Measurements from ENCODE around the gene BTBD19. TPM values are rescaled to one million over a fixed set of nuclear protein-coding genes. Genes with fewer than 3 reads are reported as not detected.
"Not testable (repeated sequence)": the region's sequence is repeated elsewhere in the genome, so short reads cannot be mapped to it uniquely, and the experiment has no call there.

BTBD19 gene
- polyA plus RNA-seq, 4 donors: 1.1 to 14.7 (median 1.7) TPM

DNA sequence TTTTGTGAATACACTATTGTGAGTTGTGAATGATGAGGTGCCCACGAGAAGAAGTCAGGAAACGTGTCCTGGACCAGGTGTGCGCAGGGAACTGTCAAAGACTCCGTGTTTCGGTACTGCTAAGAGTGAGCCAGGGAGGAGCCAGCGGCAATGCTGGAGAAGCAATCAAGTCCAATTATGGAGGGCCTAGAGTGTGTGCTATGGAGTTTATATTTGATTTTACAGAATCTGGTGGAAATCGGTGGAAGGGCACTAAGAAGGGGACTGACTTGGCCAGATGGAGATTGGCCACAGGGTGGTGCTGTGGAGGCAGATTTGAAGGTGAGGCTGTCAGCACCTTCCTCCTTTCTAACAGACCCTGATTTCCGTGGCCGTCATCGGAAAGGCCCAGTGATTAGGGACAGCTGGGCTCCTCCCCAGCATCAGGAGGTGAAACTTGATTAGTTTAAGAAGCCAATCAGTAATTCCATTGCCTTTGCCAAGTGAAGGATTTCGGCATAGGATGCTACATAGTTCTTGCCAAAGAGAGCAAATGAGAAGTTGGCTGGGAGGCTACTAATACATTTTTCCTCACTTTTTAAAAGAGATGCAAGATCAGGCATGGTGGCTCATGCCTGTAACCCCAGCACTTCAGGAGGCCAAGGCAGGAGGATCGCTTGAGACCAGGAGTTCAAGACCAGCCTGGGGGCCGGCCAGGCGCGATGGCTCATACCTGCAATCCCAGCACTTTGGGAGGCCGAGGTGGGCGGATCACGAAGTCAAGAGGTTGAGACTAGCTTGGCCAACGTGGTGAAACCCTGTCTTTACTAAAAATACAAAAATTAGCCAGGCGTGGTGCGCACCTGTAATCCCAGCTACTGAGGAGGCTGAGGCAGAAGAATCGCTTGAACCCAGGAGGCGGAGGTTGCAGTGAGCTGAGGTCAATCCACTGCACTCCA lies 27.7 kb downstream of the BTBD19 start:
- no peak for FAIRE-seq

DNA sequence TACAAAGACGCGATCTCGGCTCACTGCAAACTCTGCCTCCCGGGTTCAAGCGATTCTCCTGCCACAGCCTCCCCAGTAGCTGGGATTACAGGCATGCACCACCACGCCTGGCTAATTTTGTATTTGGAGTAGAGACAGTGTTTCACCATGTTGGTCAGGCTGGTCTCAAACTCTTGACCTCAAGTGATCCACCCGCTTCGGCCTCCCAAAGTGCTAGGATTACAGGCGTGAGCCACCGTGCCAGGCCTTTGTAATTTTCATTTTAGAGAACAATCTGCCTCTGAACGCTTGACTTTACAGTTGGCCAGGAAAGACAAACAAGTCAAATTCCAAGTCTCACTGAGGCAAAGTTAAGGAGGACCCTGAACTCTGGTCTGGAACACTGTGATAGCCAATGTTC lies 30.0 kb downstream of the BTBD19 start:
- not testable (repeated sequence) for H3K27me3 ChIP-seq (ENCODE audit: control insufficient read depth in 3 of 3, insufficient read depth in 3 of 3, low read length in 3 of 3); H3K9me3 ChIP-seq (ENCODE audit: control insufficient read depth in 2 of 2, insufficient read depth in 1 of 2, low read depth in 1 of 2, low read length in 1 of 2); FAIRE-seq; H3K4me1 ChIP-seq (ENCODE audit: control insufficient read depth in 3 of 3, insufficient read depth in 2 of 3, low read depth in 1 of 3, low read length in 2 of 3); H3K36me3 ChIP-seq (ENCODE audit: control insufficient read depth in 3 of 3, insufficient read depth in 2 of 3, low read depth in 1 of 3, low read length in 3 of 3); H3K27ac ChIP-seq (ENCODE audit: low read depth in 1 of 3, low read length in 2 of 3); DNase-seq; H3K4me3 ChIP-seq (ENCODE audit: low read depth in 1 of 3, low read length in 3 of 3)
- WGBS, 3 donors: 86 to 89% (median 88%) methylated on average over 11 of the region's 11 CpGs

More for the DNA sequence above, 27.7 kb downstream of the BTBD19 start:
- Histone ChIP-seq H3K27me3 (ENCODE audit: control insufficient read depth in 3 of 3, insufficient read depth in 3 of 3, low read length in 3 of 3) (no peaks in the 10 kb centered on the region), H3K9me3 (ENCODE audit: control insufficient read depth in 2 of 2, insufficient read depth in 1 of 2, low read depth in 1 of 2, low read length in 1 of 2) (no peaks in the 10 kb centered on the region), H3K36me3 (ENCODE audit: control insufficient read depth in 3 of 3, insufficient read depth in 2 of 3, low read depth in 1 of 3, low read length in 3 of 3) (peaks cover 0 to 12% (median 0%) of the 10 kb centered on the region in 3 donors), H3K4me3 (ENCODE audit: low read depth in 1 of 3, low read length in 3 of 3) (no peak overlapping the region), H3K4me1 (ENCODE audit: control insufficient read depth in 3 of 3, insufficient read depth in 2 of 3, low read depth in 1 of 3, low read length in 2 of 3) (peaks cover 0 to 17% (median 0%) of the 10 kb centered on the region in 3 donors), H3K27ac (ENCODE audit: low read depth in 1 of 3, low read length in 2 of 3) (no peak overlapping the region)
- peak; percentile 78 to 90 for DNase-seq
- WGBS, 3 donors: 65 to 67% (median 65%) methylated on average over 23 of the region's 23 CpGs

DNA sequence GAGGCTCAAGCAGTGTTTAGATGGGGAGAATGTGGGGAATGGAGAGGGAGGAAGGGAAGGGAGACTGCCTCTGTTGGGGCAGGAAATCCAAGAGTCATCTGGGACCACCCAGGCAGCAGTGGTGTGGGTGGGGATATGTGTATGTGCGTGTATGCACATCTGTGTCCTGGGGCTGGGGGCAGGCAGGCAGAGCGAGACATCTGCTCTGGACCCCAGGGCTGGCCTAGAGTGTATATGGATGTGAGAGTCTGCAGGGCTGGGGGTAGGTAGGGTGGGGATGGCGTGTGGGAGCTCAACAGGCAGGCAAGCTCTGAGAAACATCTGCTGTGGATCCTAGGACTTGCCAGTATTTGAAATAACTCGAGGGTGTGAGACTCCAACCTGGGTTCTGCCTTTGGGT lies 31.3 kb downstream of the BTBD19 start:
- 70 to 76% (median 70%) methylated on average over 4 of the region's 4 CpGs for WGBS, 3 donors
- no peak overlapping the region for H3K4me3 ChIP-seq (ENCODE audit: low read depth in 1 of 3, low read length in 3 of 3)
- H3K9me3 ChIP-seq (ENCODE audit: control insufficient read depth in 2 of 2, insufficient read depth in 1 of 2, low read depth in 1 of 2, low read length in 1 of 2): no peaks in the 10 kb centered on the region
- H3K27ac ChIP-seq (ENCODE audit: low read depth in 1 of 3, low read length in 2 of 3): no peak overlapping the region
- peaks cover 0 to 3% (median 0%) of the 10 kb centered on the region in 3 donors for H3K27me3 ChIP-seq (ENCODE audit: control insufficient read depth in 3 of 3, insufficient read depth in 3 of 3, low read length in 3 of 3)
- peaks cover 0 to 7% (median 0%) of the 10 kb centered on the region in 3 donors for H3K4me1 ChIP-seq (ENCODE audit: control insufficient read depth in 3 of 3, insufficient read depth in 2 of 3, low read depth in 1 of 3, low read length in 2 of 3)
- DNase-seq (no peak), FAIRE-seq (no peak)
- peaks cover 0 to 2% (median 0%) of the 10 kb centered on the region in 3 donors for H3K36me3 ChIP-seq (ENCODE audit: control insufficient read depth in 3 of 3, insufficient read depth in 2 of 3, low read depth in 1 of 3, low read length in 3 of 3)

DNA sequence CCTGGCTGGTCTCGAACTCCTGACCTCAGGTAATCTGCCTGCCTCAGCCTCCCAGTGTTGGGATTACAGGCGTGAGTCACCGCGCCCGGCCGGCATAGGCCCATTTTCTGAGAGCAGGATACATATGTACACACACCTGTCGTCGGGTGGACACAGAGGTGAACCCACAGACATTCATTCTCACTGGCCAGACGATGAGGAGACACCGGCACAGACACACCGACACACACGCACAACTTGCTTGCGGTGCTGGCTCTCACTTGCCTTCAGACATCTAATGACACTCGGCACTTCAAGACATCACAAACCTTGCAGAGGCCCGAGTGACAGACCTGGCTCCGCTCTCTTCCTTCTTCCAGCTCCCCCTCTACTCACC lies 34.2 kb downstream of the BTBD19 start:
- H3K4me1 ChIP-seq (ENCODE audit: control insufficient read depth in 3 of 3, insufficient read depth in 2 of 3, low read depth in 1 of 3, low read length in 2 of 3): peaks cover 0 to 4% (median 0%) of the 10 kb centered on the region in 3 donors
- no peaks in the 10 kb centered on the region for H3K9me3 ChIP-seq (ENCODE audit: control insufficient read depth in 2 of 2, insufficient read depth in 1 of 2, low read depth in 1 of 2, low read length in 1 of 2)
- H3K27me3 ChIP-seq (ENCODE audit: control insufficient read depth in 3 of 3, insufficient read depth in 3 of 3, low read length in 3 of 3): peaks cover 0 to 3% (median 0%) of the 10 kb centered on the region in 3 donors
- peak overlapping the region in 2 of 3 donors; percentile 46 to 71 for H3K4me3 ChIP-seq (ENCODE audit: low read depth in 1 of 3, low read length in 3 of 3)
- DNase-seq (no peak), FAIRE-seq (no peak)
- 38 to 60% (median 55%) methylated on average over 16 of the region's 16 CpGs for WGBS, 3 donors
- H3K27ac ChIP-seq (ENCODE audit: low read depth in 1 of 3, low read length in 2 of 3): no peak overlapping the region
- peaks cover 0 to 5% (median 0%) of the 10 kb centered on the region in 3 donors for H3K36me3 ChIP-seq (ENCODE audit: control insufficient read depth in 3 of 3, insufficient read depth in 2 of 3, low read depth in 1 of 3, low read length in 3 of 3)

DNA sequence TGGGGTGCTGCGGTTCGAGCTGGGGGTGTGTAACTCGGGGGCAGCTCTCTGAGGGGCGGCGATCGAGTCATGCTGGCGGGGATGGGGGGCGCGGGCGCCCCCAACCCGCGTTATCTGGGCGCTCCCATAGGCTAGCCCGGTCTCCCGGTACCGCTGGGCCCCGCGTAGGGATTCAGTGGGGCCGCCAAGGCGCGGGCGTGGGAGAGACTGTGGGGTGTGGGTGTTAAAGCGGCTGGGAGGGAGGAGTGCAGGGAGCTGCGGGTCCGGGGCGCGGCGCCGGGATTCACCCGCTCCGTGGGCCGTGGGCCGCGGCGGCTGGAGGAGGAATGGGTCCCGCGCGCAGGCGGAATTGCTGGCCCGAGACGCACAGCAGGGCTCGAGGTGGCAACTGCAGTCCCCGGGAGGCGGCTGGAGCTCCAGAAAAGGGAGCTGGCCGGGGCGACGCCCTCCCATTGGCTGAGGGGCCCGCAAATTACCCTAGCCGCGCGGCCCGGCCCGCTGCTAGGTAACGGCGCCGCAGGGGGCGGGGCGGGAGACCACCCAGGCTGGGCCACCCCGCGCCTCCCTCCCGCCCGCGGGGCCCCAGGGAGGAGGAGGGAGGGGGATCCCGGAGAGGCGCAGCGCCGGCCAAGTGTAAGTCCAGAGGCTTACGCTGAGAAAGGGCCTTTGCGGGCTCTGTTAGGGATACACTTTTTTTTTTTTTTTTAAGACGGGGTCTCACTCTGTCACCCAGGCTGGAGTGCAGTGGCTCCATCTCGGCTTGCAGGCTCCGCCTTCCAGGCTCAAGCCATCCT lies 34.7 kb downstream of the BTBD19 start, which contains the start of gene PTCH2:
Gene PTCH2, minus strand, starts transcription at position 392 of the 794 bp plus-strand sequence. Its CDS starts 321 bp downstream, at position 71.
- peak within 1 kb of the TSS in 2 of 3 donors; percentile 46 to 71 for H3K4me3 ChIP-seq (ENCODE audit: low read depth in 1 of 3, low read length in 3 of 3)
- 1 to 3% (median 1%) methylated on average over 61 to 72 of the region's 72 CpGs for WGBS, 3 donors
- peaks cover 0 to 3% (median 0%) of the 10 kb centered on the region in 3 donors for H3K27me3 ChIP-seq (ENCODE audit: control insufficient read depth in 3 of 3, insufficient read depth in 3 of 3, low read length in 3 of 3)
- DNase-seq: peak in 1 of 2 donors; percentile 79
- no peak for FAIRE-seq
- peaks cover 0 to 5% (median 0%) of the 10 kb centered on the region in 3 donors for H3K36me3 ChIP-seq (ENCODE audit: control insufficient read depth in 3 of 3, insufficient read depth in 2 of 3, low read depth in 1 of 3, low read length in 3 of 3)
- no peak within 1 kb of the TSS for H3K27ac ChIP-seq (ENCODE audit: low read depth in 1 of 3, low read length in 2 of 3)
- no peaks in the 10 kb centered on the region for H3K9me3 ChIP-seq (ENCODE audit: control insufficient read depth in 2 of 2, insufficient read depth in 1 of 2, low read depth in 1 of 2, low read length in 1 of 2)
- peaks cover 0 to 4% (median 0%) of the 10 kb centered on the region in 3 donors for H3K4me1 ChIP-seq (ENCODE audit: control insufficient read depth in 3 of 3, insufficient read depth in 2 of 3, low read depth in 1 of 3, low read length in 2 of 3)

DNA sequence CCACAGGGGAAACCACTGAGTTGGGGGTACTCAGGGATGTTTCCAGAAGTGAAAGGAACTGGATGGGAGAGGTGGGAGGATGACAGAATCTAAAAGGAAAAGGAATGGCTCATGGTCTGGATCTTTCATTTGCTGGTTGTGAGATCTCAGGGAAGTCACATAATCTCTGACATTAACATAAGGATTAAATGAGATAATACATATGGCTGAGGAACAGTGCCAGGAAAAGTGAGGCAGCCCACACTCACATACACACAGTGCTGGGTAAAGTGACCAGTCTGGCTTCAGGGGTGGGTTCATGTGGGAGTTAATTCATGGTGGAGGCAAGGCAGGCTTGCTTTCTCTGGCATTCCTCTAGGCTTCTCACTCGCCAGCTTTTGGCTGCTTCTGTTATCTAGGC lies 38.7 kb downstream of the BTBD19 start:
- Histone ChIP-seq H3K36me3 (ENCODE audit: control insufficient read depth in 3 of 3, insufficient read depth in 2 of 3, low read depth in 1 of 3, low read length in 3 of 3) (peaks cover 0 to 14% (median 0%) of the 10 kb centered on the region in 3 donors), H3K27me3 (ENCODE audit: control insufficient read depth in 3 of 3, insufficient read depth in 3 of 3, low read length in 3 of 3) (peaks cover 0 to 3% (median 0%) of the 10 kb centered on the region in 3 donors), H3K4me1 (ENCODE audit: control insufficient read depth in 3 of 3, insufficient read depth in 2 of 3, low read depth in 1 of 3, low read length in 2 of 3) (peaks cover 0 to 4% (median 0%) of the 10 kb centered on the region in 3 donors), H3K4me3 (ENCODE audit: low read depth in 1 of 3, low read length in 3 of 3) (no peak overlapping the region), H3K9me3 (ENCODE audit: control insufficient read depth in 2 of 2, insufficient read depth in 1 of 2, low read depth in 1 of 2, low read length in 1 of 2) (no peaks in the 10 kb centered on the region), H3K27ac (ENCODE audit: low read depth in 1 of 3, low read length in 2 of 3) (no peak overlapping the region)
- whole genome bisulfite sequencing, 3 donors: 88 to 100% (median 93%) methylated on average over 1 of the region's 1 CpG
- FAIRE-seq (no peak), DNase-seq (no peak)

DNA sequence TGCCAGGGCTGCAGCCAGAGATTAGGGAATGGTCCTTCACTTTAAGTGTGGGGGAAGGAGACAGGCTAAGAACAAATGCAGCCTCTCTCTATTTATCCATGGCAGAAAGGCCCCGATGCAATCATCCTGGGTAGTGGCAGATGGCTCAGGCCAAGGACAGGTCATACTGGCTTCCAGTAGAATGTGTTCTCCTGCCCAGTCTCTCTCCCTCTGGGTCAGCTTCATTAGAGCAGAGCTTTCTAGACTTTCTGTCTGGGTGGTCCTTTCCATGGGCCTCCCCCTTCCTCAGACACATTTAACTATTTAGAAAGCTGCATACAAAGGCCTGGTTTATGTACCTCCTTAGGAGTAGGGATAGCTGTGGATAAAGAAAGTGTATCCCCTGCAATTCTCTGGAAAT lies 39.5 kb downstream of the BTBD19 start:
- Histone ChIP-seq H3K36me3 (ENCODE audit: control insufficient read depth in 3 of 3, insufficient read depth in 2 of 3, low read depth in 1 of 3, low read length in 3 of 3) (peaks cover 0 to 16% (median 0%) of the 10 kb centered on the region in 3 donors), H3K9me3 (ENCODE audit: control insufficient read depth in 2 of 2, insufficient read depth in 1 of 2, low read depth in 1 of 2, low read length in 1 of 2) (no peaks in the 10 kb centered on the region), H3K4me1 (ENCODE audit: control insufficient read depth in 3 of 3, insufficient read depth in 2 of 3, low read depth in 1 of 3, low read length in 2 of 3) (peaks cover 0 to under 1% (median 0%) of the 10 kb centered on the region in 3 donors), H3K4me3 (ENCODE audit: low read depth in 1 of 3, low read length in 3 of 3) (no peak overlapping the region), H3K27me3 (ENCODE audit: control insufficient read depth in 3 of 3, insufficient read depth in 3 of 3, low read length in 3 of 3) (no peaks in the 10 kb centered on the region), H3K27ac (ENCODE audit: low read depth in 1 of 3, low read length in 2 of 3) (no peak overlapping the region)
- WGBS, 3 donors: 62 to 100% (median 100%) methylated on average over 1 of the region's 1 CpG
- FAIRE-seq (no peak), DNase-seq (no peak)
